Brain microvascular endothelial cell (primary cell): ENCODE results near the gene LRRC56.
A peak's percentile ranks its signal among the peaks of the same experiment; 100 is the strongest.

Experiments
- DNase-seq: peaks from one replicate; pipeline ENCODE4 v3.0.0-alpha.2; 2020
- H3K27ac ChIP-seq: fragments of 250-450 bp; sonication (Bioruptor Pico); 2 replicates; pipeline ENCODE4 v1.5.1; 2020; ENCODE audit warnings: mild to moderate bottlenecking, moderate library complexity
- H3K27me3 ChIP-seq: fragments of 250-450 bp; sonication (Bioruptor Pico); replicated peaks from 2 replicates; pipeline ENCODE4 v1.5.1; 2020; ENCODE audit warnings: mild to moderate bottlenecking
- H3K36me3 ChIP-seq: fragments of 250-450 bp; sonication (Bioruptor Pico); replicated peaks from 2 replicates; pipeline ENCODE4 v1.5.1; 2020; ENCODE audit warnings: mild to moderate bottlenecking
- H3K4me3 ChIP-seq: 2 replicates; pipeline ENCODE4 v1.5.1; 2011; ENCODE audit warnings: low read depth, mild to moderate bottlenecking, control low read depth, low read length, moderate library complexity
- in situ Hi-C: cut with HindIII; loops from 2 replicates; pipeline ENCODE4 v1.10.0; 2017; ENCODE audit warnings: low sequenced_read_pairs, low pct_ligation_motif_present
- TF ChIP-seq, protein P1 (sequence below): IDR thresholded peaks from 2 replicates; pipeline ENCODE4 v1.5.1; 2011; ENCODE audit warnings: low read depth, mild to moderate bottlenecking, moderate library complexity, low read length, control low read depth, inconsistent platforms; ENCODE audit errors: missing control alignments

The LRRC56 gene, protein sequence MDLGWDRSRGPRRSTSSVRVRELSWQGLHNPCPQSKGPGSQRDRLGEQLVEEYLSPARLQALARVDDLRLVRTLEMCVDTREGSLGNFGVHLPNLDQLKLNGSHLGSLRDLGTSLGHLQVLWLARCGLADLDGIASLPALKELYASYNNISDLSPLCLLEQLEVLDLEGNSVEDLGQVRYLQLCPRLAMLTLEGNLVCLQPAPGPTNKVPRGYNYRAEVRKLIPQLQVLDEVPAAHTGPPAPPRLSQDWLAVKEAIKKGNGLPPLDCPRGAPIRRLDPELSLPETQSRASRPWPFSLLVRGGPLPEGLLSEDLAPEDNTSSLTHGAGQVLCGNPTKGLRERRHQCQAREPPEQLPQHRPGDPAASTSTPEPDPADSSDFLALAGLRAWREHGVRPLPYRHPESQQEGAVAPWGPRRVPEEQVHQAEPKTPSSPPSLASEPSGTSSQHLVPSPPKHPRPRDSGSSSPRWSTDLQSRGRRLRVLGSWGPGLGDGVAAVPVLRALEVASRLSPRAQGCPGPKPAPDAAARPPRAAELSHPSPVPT

DNA sequence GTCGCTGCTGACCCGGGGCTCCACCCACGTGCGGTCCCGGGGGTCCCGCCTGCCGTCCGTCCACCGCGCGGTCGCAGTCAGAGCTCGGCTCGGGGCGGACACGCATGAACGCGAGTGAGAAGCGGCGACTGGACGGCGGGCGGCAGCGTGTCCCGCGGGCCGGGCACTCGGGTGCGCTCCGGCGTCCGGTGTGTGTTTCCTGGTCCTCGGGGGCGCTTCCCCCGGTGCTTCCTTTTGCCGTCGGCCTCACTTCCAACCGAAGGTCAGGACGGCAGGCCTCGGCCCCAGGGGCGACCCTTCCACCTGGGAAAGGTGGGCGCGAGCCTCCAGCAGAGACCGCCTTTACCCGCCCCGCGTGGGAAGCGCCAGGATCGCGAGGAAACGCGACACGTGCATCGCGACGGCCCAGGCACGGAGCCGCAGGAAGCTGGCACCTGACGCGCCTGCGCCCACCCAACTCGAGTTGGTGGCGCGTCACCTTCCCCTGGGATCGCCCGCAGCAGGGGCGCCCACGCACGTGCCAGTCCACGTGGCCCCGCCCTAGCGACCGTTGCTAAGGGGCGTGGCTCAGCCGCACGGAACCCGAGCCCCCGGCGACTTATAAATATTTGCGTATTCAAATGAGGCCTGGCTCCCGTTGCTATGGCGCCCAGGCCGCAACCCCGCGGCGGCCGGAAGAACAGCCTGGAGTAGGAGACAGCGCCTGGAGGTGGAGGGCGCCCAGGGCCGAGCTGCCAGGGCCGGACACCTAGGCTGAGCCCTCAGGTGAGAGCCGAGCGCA lies at the start of gene LRRC56:
TSS of gene LRRC56 (plus strand) at position 687 of the 781 bp plus-strand sequence. CDS start 3,158 bp downstream, outside the sequence.
- Histone ChIP-seq H3K36me3 (peaks cover 18% of the 10 kb centered on the region), H3K27me3 (no peaks in the 10 kb centered on the region), H3K27ac (no peak within 1 kb of the TSS), H3K4me3 (peak within 1 kb of the TSS; percentile 40)
- in situ Hi-C loops: no loop called here
- DNase-seq: peak; percentile 79
- TF ChIP-seq, protein P1, sequence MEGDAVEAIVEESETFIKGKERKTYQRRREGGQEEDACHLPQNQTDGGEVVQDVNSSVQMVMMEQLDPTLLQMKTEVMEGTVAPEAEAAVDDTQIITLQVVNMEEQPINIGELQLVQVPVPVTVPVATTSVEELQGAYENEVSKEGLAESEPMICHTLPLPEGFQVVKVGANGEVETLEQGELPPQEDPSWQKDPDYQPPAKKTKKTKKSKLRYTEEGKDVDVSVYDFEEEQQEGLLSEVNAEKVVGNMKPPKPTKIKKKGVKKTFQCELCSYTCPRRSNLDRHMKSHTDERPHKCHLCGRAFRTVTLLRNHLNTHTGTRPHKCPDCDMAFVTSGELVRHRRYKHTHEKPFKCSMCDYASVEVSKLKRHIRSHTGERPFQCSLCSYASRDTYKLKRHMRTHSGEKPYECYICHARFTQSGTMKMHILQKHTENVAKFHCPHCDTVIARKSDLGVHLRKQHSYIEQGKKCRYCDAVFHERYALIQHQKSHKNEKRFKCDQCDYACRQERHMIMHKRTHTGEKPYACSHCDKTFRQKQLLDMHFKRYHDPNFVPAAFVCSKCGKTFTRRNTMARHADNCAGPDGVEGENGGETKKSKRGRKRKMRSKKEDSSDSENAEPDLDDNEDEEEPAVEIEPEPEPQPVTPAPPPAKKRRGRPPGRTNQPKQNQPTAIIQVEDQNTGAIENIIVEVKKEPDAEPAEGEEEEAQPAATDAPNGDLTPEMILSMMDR: no peak

DNA sequence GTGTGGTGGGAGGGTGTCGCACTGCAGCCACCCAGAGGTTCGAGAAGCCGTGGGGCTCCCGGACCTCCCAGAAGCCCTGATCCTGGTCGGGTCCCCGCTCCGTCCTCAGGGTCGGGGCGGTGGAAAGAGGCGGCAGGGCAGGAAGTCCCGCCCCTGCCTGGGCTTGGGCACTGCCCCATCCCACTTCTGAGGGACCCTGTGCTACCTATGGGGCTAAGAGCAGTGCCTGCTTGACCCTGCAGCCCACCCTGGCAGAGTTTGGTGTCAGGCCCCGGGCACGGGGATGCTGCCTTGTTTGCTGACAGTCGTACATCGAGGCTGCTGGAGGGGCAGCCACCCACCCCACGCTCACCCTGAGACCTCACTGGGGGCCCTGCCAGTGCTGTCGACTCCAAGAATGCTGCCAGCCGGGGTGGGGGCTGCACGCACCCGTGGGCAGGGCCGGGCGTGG lies 49.7 kb upstream of the LRRC56 start:
- no peaks in the 10 kb centered on the region for H3K27me3 ChIP-seq
- no peak for DNase-seq
- peaks cover 18% of the 10 kb centered on the region for H3K36me3 ChIP-seq
- H3K27ac ChIP-seq: no peak overlapping the region
- in situ Hi-C loops: no loop called here
- H3K4me3 ChIP-seq: no peak overlapping the region
- TF ChIP-seq, protein P1: no peak

DNA sequence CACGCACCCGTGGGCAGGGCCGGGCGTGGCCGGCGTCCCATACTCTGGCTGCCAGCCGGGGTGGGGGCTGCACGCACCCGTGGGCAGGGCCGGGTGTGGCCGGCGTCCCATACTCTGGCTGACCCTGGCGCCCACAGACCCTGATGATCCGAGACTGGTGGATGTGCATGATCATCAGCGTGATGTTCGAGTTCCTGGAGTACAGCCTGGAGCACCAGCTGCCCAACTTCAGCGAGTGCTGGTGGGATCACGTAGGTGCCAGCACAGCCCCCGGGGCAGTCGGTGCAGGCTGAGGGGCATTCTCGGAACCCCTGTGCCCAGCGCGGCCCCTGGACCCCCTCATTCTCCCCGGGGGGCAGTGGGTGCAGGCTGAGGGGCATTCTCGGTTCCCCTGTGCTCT lies 49.3 kb upstream of the LRRC56 start:
- Histone ChIP-seq H3K27ac (no peak overlapping the region), H3K4me3 (no peak overlapping the region)

DNA sequence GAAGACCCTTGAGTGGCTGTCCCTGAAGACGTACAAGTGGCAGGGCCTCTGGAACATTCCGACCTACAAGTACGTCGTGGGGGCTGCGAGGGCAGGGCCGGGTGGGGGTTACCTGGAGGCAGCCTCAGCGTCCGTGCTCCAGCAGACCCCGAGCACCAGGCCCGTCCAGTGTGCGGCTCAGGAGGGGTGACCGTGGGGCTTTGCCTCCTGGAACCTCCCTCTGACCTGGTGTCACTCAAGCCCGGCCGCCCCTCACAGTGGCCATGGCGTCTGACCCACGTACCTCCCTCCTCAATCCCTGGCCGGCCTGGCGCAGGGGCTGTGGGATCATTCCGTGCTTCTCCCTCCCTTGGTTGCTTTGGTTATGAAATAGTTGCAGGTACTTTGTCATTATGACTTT lies 48.7 kb upstream of the LRRC56 start:
- Histone ChIP-seq H3K4me3 (no peak overlapping the region), H3K27ac (no peak overlapping the region), H3K27me3 (no peaks in the 10 kb centered on the region), H3K36me3 (peaks cover 28% of the 10 kb centered on the region)
- DNase-seq: no peak
- TF ChIP-seq, protein P1: no peak
- in situ Hi-C loops: no loop called here

More for the DNA sequence above, 49.3 kb upstream of the LRRC56 start:
- Histone ChIP-seq H3K36me3 (peaks cover 23% of the 10 kb centered on the region), H3K27me3 (no peaks in the 10 kb centered on the region)
- TF ChIP-seq, protein P1: no peak
- no peak for DNase-seq
- in situ Hi-C loops: no loop called here

DNA sequence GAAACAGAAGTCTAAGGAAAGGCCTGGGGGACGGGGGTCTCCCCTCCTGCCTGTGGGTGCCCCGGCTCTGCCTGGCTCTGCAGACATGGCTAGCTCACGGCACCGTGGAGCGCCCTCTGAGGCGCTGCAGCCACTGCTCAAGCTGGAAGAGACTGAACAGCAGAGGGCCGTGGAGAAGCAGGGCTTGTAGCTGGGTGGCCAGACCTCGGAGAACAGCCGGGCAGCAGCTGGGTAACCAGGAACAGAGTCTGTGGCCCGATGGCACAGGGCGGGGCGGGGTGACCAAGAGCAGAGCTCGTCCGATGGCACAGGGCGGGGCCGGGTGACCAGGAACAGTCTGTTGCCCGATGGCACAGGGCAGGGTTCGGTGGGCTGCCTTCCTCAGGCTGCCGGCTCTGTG lies 48.3 kb upstream of the LRRC56 start:
- peaks cover 32% of the 10 kb centered on the region for H3K36me3 ChIP-seq
- H3K4me3 ChIP-seq: no peak overlapping the region
- no peak overlapping the region for H3K27ac ChIP-seq
- H3K27me3 ChIP-seq: no peaks in the 10 kb centered on the region
- in situ Hi-C loops: no loop called here
- TF ChIP-seq, protein P1: no peak
- DNase-seq: no peak
